Dermis microvascular lymphatic vessel endothelial cell (primary cell): ENCODE data around the gene PLCB1. TPM values are rescaled to one million over a fixed set of nuclear protein-coding genes. Genes with fewer than 3 reads are reported as not detected.
"Not testable (repeated sequence)": the region's sequence is repeated elsewhere in the genome, so short reads cannot be mapped to it uniquely, and the experiment has no call there.

Source experiments
- DNase-seq, 2 donors: peaks; one replicate each; pipeline versions ENCODE4 v3.0.0 to v3.0.0-alpha.2; 2010; ENCODE audit warnings: low read depth in 2 of 2
- total RNA-seq: library from RNA; depleted of rRNA; stranded (reverse); fragments of >200 nt; gene quantifications from 2 replicates; pipeline ENCODE4 v1.2.1, GENCODE V29; 2014

Gene PLCB1
- total RNA-seq, 1 donor from 2014 or later = 13.1 TPM

DNA sequence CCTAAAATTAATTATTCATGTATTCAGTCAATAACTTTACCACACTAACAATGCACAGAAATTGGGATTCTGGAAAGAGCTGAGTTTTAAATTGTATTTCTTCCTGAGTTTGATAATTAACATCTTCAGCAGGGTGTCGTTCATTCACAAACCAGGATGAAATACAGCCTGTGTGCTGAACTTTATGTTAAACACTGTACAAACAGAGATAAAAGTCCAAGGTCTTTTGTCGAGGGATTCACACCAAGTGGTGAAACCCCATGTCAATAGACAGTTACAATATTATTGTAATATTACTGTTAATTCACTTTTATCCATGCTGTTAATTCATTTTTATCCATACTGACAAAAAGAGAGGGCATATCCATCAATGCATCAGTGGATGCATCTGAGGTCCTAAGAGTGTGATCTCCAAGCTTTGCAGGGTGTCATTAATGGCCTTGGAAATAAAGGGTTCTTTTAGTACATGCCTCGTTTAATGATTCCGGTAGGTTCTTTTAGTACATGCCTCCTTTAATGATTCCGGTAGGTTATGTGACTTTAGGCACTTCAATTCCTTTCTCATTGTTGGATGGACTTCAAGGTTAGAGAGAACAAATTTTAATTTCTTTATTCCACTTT, 234.3 kb downstream of the PLCB1 start:
- no peak for DNase-seq

DNA sequence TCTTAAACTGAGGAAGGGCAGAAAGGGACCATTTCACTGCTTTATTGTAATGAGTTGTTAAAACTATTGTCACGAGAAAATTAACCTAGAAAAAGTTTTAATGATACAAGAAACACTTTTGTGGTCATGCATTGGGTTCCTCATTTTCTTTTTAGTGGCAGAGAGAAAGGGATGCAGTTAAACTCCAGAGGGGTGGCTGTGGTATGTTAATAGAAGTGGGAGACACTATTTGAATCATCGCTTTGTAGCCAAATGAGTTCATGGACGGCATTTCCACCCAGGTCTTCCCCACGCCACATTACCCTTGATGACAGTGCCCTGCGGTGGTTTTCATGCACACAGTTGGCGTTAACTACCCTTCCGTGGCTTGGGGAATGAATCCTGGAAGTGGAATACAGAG, 235.6 kb downstream of the PLCB1 start:
- no peak for DNase-seq

DNA sequence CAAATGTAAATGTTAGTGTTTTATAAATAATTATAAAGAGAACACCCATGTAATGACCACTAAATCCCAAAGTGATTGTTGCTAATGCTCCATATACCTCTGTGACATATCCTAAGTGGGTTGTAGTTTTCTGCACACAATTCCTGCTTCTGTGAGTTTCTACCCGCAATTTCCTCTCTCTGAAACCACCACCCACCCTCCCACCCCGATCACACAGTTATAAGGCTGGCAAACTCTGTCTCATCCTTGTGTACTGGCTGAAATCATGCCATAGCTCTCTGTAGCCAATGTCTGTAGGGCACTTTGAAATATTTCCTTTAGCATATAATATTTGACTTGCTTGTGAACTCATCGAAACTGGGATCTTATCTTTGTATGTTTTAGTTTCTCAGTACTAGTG, 236.6 kb downstream of the PLCB1 start:
- DNase-seq = no peak

DNA sequence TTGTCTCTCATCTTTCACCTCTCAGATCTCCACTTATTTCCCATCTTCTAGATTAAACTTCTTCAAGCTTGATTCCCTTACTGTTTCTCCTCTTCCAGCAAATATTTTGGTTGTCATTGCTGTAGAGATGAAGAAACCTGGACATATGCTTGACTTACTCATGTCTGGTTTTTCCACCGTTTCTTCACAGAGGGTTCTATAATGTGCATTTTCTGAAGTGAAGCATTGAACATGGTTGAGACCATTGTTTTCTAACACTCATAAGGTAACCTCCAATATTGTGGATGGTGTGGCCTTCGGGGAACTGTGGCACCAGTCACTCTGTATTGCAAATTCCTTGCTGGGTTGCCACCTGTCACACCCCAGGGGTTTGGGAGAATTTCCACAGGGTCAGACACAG, 237.2 kb downstream of the PLCB1 start:
- DNase-seq = no peak

DNA sequence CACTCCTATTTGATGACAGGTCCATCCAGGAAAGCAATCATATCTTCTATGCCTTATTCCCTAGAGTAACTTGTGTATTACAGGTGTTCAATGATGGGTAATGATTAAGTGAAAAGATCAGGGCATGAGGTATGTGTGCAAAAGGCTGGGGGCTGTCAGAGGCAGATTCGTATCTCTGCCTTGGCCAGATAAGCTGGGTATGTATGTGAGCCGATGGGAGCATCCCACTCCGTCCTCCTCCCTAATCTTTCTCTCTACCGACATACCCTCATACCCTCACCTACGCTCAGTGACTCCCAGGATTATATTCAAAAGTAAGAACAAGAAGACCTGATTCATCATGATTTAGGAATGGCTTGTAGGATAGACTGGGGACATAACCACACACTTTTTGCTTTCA, 238.7 kb downstream of the PLCB1 start:
- no peak for DNase-seq

DNA sequence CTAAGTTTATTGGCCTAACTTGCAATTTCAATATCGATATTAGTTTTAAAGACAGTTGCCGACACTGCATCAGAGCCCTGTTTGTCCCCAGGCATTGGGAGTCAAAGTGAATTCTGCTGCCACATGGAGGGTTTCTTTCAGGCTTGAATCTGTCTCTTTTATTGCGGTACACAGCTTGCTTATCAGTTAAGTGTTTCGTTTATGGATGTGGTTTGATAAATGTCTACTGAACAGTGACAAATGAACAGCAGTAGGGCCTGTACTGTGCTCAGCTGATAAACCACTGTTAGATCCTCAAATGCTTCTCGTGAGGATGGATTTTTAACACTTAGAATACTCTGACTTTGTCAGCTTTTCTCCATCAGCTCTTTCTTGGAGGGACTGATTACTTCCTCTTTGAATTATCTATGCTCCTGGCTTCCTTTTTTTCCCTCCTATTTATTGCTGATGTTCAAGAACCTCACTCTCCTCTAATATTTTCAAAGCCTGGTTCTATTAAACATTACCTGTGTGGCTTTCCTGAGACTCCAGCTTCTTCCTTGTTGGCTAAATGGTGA, 240.8 kb downstream of the PLCB1 start:
- DNase-seq = no peak

DNA sequence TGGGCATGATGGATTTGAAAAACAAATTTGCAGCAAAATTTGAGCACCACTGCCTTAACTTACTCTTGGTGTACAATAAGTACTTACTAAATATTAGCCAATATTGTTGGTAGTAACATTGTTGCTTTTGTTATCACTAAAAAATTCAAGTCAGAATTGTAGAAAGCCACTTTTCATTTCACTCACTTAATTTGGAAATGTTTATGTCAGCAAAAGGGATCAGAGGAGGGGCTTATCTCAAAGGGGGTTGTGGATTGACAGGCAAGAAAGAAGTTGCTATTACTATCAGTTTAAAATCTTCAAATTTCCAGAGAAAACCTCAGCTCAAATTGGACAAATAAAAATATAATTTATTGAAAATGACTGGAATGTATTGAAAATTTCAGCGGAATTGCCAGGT, 241.5 kb downstream of the PLCB1 start:
- DNase-seq = no peak

DNA sequence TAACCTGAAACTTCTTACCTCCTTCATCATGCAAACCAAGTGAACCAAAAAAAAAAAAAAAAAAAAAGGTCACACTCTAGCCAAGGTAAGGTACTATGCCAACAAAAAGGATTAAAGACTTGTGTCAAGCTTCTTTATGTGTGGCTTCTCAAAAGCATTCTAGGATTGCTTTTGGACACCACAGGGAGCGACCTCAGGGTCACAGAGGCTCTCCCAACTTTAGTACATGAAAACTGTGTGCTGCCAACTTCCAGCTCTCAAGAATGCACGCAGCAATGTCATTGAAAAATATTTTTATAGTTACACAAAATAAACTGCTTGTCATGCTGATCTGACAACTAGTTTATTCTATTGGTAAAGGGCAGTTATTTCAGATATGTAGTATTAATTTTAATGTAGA, 243.8 kb downstream of the PLCB1 start:
- no peak for DNase-seq

DNA sequence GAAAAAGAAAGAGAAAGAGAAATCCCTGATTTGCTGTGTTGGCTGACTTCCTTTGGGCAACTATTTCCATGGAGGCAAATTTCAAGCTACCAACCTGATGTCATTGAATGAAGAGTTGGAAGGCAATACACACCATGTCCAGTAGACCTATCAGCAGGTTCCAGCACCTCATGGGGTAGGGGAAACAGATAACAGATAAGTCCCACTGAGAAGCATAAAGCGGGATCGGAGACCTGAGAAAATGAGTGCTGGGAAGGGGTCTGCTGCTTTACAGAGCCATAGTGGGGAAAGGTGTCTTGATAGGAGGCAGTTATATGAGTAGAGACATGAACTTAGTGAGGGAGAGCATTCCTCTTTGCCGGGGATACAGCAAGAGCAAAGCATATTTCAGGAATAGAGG, 244.9 kb downstream of the PLCB1 start:
- DNase-seq = no peak

DNA sequence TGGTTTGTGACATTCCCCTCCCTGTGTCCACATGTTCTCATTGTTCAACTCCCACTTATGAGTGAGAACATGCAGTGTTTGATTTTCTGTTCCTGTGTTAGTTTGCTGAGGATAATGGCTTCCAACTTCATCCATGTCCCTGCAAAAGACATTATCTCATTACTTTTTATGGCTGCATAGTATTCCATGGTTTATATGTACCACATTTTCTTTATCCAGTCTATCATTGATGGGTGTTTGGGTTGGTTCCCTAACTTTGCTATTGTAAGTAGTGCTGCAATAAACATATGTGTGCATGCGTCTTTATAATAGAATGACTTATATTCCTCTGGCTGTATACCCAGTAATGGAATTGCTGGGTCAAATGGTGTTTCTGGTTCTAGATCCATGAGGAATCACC, 247.1 kb downstream of the PLCB1 start:
- DNase-seq = not testable (repeated sequence)

DNA sequence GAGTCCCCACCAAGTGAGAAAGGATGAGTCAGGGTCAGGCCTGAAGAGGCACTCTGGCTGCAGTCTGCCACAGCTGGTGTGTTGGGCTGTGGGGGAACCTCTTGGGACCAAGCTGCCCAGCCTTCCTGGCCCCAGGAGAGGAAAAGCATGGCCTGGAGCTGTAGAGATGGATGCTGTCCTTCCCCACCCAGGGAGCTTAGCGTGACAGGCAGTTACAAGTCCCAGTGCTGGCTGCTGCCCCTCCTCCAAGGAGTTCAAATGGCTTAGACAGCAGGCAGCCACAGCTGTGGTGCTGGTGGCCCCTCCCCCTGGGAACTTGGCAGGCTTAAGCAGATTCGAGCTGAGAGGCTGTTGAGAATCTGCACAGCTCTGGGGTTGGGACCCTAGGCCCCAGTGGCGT, 253.2 kb downstream of the PLCB1 start:
- DNase-seq = no peak

DNA sequence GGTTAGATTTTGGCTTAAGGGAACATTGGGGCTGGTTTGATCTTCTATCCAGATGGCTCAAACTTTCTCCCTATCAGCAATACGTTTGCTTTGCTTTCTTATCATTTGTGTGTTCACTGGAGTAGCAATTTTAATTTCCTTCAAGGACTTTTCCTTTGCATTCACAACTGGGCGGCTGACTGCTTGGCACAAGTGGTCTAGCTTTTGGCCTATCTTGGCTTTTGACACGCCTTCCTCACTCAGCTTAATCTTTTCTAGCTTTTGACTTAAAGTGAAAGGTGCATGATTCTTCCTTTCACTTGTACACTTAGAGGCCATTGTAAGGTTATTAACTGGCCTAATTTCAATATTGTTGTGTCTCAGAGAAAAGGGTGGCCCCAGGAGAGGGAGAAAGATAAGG, 254.9 kb downstream of the PLCB1 start:
- no peak for DNase-seq

DNA sequence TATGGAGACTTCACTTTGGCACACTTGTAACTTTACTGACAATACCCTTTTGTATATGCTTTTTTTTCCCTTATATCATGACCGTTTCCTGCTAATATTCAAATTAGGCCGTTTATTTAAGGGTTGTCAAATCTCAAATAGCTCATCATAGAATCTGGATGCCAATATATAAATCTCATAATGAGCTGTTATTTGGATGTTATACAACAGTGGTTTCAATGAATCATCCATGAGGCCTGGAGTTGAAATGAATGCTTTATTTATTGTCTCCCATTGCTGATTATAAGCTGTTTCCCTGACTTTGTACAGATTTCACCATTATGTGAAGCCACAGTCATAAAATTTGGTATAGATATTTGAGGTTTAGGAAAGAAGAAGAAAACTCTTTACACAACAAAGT, 256.1 kb downstream of the PLCB1 start:
- DNase-seq = peak in 1 of 2 donors; percentile 4

DNA sequence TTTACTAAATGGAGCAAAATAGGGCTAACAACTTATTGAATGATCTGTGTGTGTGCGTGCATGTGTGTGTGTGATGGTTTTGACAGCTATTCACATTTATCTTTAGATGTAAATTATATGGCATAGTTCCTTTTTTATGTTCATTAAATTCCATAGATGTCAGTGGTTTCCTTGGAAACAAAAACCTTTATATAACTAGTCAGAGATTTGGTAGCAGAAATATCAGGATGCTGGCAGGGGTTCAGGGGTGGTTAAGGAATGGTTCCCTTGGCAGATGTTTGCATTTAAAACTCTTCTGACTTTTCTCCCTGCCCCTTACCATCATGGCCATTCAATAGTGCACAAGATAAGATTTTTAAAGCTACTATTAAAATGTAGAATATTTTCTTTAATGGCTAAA, 256.6 kb downstream of the PLCB1 start:
- no peak for DNase-seq

DNA sequence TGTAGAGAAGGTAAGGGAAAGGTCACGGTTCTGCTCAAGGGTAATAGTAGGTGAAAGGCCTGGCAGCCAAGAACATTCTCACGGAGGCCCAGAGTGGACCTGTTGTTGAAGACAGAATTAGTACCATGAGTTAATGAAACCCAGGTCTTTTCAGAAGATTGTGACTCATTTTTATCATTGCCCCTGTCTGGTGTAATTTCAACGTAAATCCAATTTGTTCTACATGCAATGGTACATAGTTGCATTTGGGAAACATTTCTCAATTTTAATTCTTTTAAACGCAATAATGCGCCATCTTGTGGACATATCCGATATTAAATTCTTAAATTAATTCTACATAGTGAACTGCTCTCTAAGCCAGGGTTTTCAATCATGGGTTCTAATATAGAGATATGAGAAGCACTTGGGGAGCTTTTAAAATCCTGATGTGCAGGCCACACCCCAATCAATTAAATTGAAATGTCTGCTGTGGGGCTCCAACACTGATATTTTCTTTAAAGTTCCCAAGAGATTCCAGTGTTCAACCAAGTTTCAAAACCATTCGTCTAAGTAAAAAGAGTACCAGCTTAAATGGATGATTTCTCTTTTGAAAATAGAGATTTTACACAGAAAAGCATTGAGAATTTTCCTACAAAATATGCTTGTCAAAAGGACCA, 257.4 kb downstream of the PLCB1 start:
- DNase-seq = peak; percentile 59

DNA sequence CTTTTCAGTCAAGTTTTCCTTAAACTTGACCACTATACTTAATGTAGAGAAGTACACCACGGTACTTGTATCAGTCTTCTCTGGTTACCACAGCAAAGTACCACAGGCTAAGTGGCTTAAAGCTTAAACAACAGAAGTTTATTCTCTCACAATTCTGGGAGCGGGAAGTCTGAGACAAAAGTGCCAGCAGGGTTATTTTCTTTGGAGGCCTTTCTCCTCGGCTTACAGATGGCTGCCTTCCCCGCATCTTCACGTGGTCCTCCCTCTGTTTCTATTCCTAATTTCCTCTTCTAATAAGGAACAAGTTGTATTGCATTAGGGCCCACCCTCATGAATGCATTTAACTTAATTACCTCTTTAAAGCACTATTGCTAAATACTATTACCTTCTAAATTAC, 258.0 kb downstream of the PLCB1 start:
- DNase-seq = no peak

DNA sequence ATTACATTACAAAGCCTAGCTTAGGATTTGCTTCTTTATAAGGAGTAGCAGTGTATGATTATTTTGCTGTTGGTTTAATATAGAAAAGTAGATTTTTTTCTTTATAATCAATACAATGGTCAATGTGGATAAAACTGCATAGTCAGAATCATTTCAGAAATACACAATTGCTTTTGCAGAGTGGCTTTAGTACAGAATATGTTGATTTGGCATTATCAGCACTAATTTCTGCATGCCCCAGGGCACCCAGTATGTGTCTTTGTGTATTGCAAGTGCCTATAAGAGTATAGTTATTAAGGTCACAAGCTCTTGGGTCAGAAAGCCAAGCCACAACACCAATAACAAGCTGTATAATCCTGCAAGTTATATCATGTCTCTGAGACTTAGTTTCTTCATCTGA, 258.4 kb downstream of the PLCB1 start:
- DNase-seq = no peak

DNA sequence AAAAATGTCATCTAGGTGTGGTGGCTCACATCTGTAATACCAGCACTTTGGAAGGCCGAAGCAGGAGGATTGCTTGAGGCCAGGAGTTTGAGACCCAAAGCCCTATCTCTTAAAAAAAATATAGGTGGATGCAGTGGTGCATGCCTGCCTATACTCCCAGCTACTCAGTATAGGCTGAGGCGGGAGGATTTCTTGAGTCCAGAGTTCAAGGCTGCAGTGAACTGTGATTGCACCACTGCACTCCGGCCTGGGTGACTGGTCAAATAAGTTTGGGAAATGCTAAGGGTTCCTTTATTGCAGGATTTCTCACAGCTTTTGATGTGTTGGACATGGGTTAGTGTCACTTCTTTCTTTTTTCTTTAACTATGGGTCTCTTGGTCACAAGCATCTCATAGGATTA, 261.3 kb downstream of the PLCB1 start:
- no peak for DNase-seq

DNA sequence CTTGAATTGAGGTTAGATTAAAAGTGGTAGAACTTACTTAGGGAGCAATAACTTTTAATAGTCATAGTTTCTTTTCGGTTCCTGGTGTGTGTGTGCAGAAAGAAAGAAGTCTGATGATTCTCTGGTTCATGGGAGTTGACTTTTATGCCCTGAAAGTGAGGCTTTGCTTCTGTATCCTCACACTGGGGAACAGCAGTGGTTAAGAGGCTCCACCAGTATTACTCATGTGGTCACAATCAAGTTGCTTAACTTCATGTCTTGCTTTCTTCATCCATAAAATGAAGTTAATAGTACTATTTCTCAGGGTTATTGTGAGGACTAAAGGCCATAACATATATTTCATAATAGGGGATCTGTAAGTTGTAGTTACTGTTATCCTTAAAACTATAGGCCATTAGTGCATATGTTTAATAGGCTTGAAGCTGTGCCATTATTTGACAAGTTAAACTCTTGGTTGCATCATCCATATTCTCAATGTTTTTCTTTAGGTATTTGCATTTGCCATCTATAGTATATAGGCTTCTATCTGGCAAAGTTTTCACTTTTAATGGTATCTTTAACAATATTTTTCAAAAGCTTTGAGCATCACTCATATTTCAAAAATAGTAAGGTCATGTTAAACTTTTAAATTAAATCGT, 262.4 kb downstream of the PLCB1 start:
- no peak for DNase-seq

DNA sequence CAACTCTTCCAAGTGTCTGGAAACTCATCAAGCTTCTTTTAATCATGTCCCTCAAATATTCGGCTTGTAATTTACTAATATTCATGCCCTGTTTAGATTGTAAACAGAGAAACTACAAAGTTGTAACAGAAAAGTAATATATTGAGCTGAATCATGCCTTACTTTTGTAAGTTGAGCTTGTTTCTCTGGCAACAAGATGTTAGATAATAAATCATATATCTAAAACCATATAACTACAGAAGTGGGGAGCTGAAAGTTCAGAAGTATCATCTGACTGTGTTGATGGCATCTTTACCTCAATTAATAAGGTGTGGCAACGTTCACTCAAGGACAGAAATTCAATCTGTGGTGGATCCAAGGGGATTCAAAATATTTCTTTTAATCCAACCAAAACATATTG, 263.9 kb downstream of the PLCB1 start:
- no peak for DNase-seq

DNA sequence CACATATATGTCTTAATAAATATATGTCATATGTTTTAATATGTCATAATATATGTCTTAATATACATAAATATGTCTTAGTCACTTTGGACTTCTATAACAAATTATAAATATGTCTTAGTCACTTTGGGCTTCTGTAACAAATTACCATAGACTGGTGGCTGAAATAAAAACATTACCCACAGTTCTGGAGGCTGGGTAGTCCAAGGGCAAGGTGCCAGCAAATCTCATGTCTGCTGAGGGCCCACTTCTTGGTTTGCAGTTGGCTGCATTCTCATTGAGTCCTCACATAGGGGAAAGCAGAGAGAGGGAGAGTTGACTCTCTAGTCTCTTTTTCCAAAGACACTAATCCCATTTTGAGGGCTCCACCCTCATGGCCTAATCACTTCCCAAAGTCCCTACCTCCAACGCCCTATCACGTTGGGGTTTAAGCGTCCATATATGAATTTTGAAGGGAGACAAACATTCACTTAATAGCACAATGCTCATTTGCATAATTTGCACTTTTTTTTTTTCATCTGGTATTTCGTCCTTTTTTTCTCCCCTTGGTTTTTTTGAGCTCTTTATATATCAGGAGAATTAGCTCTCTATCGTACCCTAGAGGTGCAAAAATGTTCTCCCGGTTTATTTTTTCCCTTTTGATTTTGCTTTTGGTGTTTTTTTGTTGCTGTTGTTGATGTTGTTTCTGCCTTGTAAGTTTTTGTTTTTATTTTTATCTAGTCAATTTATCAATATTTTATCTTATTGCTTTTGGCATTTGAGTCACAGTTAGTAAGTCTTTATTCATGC, 266.4 kb downstream of the PLCB1 start:
- DNase-seq = no peak

DNA sequence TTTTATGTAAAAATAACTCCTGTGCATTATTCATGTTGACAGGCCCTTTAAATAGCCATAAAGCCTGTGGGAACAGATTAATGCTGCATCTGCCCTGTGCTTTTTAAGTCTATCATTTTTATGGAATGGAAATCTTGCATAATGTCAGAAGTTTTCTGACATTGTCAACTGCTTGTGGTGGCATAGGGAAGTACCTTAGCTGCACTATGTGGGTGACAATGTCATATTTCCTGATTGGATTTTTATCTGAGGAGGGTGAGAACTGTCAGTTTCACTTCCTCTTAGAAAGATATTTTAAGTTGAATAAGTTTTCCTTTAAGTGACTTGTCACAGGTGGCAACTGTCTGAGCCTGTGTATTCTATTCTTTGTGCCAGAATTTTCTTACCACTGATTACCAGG, 267.9 kb downstream of the PLCB1 start:
- DNase-seq = no peak
